HepG2 (cell line): ENCODE measurements around the gene C10orf90.

ENCODE experiments used
- EZH2 ChIP-seq: conservative IDR thresholded peaks from 2 replicates; pipeline ENCODE4 v1.6.1; 2012; ENCODE audit warnings: mild to moderate bottlenecking, low read depth, low read length, moderate library complexity
- MLX ChIP-seq: IDR thresholded peaks from 2 replicates; pipeline ENCODE4 v1.6.1; 2016
- SP1 ChIP-seq, 2 experiments: fragments of 450-650 bp in 1 of 2; sonication (generic) in 1 of 2; formaldehyde crosslinking in 1 of 2; IDR thresholded peaks; 2 replicates each; pipeline versions ENCODE4 v1.4.0 to v1.6.1; 2016 to 2020; ENCODE audit warnings: missing genetic modification reagents in 1 of 2
- ZMYM4 ChIP-seq: sonication (generic); formaldehyde crosslinking; IDR thresholded peaks from 2 replicates; pipeline ENCODE4 v1.8.1; 2023; ENCODE audit warnings: mild to moderate bottlenecking, missing genetic modification reagents
- ZNF317 ChIP-seq: sonication (generic); formaldehyde crosslinking; IDR thresholded peaks from 2 replicates; pipeline ENCODE4 v1.5.0; 2020; ENCODE audit warnings: mild to moderate bottlenecking, missing genetic modification reagents

GRCh38 chr10:126611303-126611702 is 59.2 kb downstream of the C10orf90 start:
- TF ChIP-seq EZH2 (no peak), MLX (CRISPR knock-in tag) (no peak), ZNF317 (CRISPR knock-in tag) (no peak), ZMYM4 (CRISPR knock-in tag) (no peak), SP1 (IDR thresholded peaks at IDR 0.05) (no peak), SP1 (CRISPR knock-in tag; IDR thresholded peaks at IDR 0.05) (no peak)
